Vagina (tissue), 2 donors: ENCODE measurements around the gene RNF112. TPM values are rescaled to one million over a fixed set of nuclear protein-coding genes. Genes with fewer than 3 reads are reported as not detected.

Experiments
- DNase-seq, 2 donors: peaks; one replicate each; pipeline ENCODE4 v3.0.0-alpha.2; 2017; ENCODE audit errors: extremely low spot score in 2 of 2
- H3K27ac ChIP-seq: fragments of 200-600 bp; sonication (generic); one replicate; pipeline ENCODE4 v1.5.1; 2019
- H3K27me3 ChIP-seq: fragments of 200-600 bp; sonication (generic); one replicate; pipeline ENCODE4 v1.5.1; 2019
- H3K36me3 ChIP-seq, 2 donors: fragments of 200-600 bp; sonication (generic); one replicate each; pipeline ENCODE4 v1.5.1; 2017 to 2019
- H3K4me1 ChIP-seq: fragments of 200-600 bp; sonication (generic); one replicate; pipeline ENCODE4 v1.5.1; 2019
- H3K4me3 ChIP-seq, 2 donors: fragments of 200-600 bp; sonication (generic); 1 replicate in 1 of 2; 2 replicates in 1 of 2; pipeline ENCODE4 v1.5.1; 2016 to 2019
- H3K9me3 ChIP-seq: fragments of 200-600 bp; sonication (generic); one replicate; pipeline ENCODE4 v1.5.1; 2019
- CTCF ChIP-seq, 3 experiments: fragments of 450-650 bp in 2 of 3; fragments of 200-600 bp in 1 of 3; sonication (generic) in 1 of 3; IDR thresholded peaks; one replicate each; pipeline ENCODE4 v1.5.1; 2017 to 2019; ENCODE audit warnings: antibody characterized with exemption in 3 of 3, mild to moderate bottlenecking in 2 of 3, moderate library complexity in 2 of 3
- POLR2A ChIP-seq, 2 donors: fragments of 450-650 bp; IDR thresholded peaks; one replicate each; pipeline ENCODE4 v1.6.1; 2017; ENCODE audit warnings: antibody characterized with exemption in 2 of 2, mild to moderate bottlenecking in 2 of 2, moderate library complexity in 2 of 2
- POLR2AphosphoS5 ChIP-seq, 2 donors: sonication (generic); formaldehyde crosslinking; IDR thresholded peaks; one replicate each; pipeline ENCODE4 v1.9.0; 2017; ENCODE audit warnings: antibody characterized with exemption in 2 of 2, mild to moderate bottlenecking in 2 of 2, low read depth in 1 of 2; ENCODE audit not compliant: insufficient read depth in 1 of 2
- intact Hi-C: fragments of 100-400 bp; cut with DNase I; formaldehyde crosslinking; loops from one replicate; pipeline ENCODE4 v1.15.1; 2023
- total RNA-seq: library from RNA; depleted of rRNA; stranded (reverse); fragments of >200 nt; gene quantifications from one replicate; pipeline ENCODE4 v1.2.3, GENCODE V29; 2016

Gene RNF112
- total RNA-seq, 1 donor from 2014 or later = 1.5 TPM

- peaks cover 11% of the 10 kb centered on the region for H3K4me1 ChIP-seq
- H3K36me3 ChIP-seq = no peaks in the 10 kb centered on the region
- no peaks in the 10 kb centered on the region for H3K9me3 ChIP-seq
- TF ChIP-seq POLR2A (IDR thresholded peaks at IDR 0.05) (no peak), CTCF (IDR thresholded peaks at IDR 0.05) (no peak), POLR2AphosphoS5 (IDR thresholded peaks at IDR 0.05; ENCODE audit: insufficient read depth in 1 of 2, low read depth in 1 of 2) (no peak)
- no peak for DNase-seq
- peak overlapping the region; percentile 68 to 87 for H3K4me3 ChIP-seq
- H3K27me3 ChIP-seq = no peaks in the 10 kb centered on the region
- intact Hi-C loops = loop anchor here (2.0 to 10.0 kb wide), 2 partner anchors 84 to 402 kb away; no protein-coding TSS in a partner anchor
- peak overlapping the region; percentile 88 for H3K27ac ChIP-seq
Measured at GRCh38 chr17:19363114-19363438, 48.0 kb upstream of the RNF112 start.

GRCh38 chr17:19363460-19364035 lies 47.5 kb upstream of the RNF112 start:
- Histone ChIP-seq H3K4me3 (no peak overlapping the region), H3K27me3 (no peaks in the 10 kb centered on the region), H3K27ac (peak overlapping the region; percentile 88), H3K36me3 (no peaks in the 10 kb centered on the region), H3K4me1 (peaks cover 11% of the 10 kb centered on the region), H3K9me3 (no peaks in the 10 kb centered on the region)
- no peak for TF ChIP-seq POLR2AphosphoS5 (IDR thresholded peaks at IDR 0.05; ENCODE audit: insufficient read depth in 1 of 2, low read depth in 1 of 2)
- TF ChIP-seq POLR2A (IDR thresholded peaks at IDR 0.05) = no peak
- no peak for TF ChIP-seq CTCF (IDR thresholded peaks at IDR 0.05)
- DNase-seq = no peak
- intact Hi-C loops = loop anchor here (2.0 to 10.0 kb wide), 2 partner anchors 83 to 401 kb away; no protein-coding TSS in a partner anchor

GRCh38 chr17:19364699-19365498 lies 46.1 kb upstream of the RNF112 start:
- Histone ChIP-seq H3K4me1 (peaks cover 12% of the 10 kb centered on the region), H3K27me3 (no peaks in the 10 kb centered on the region), H3K36me3 (no peaks in the 10 kb centered on the region), H3K9me3 (no peaks in the 10 kb centered on the region), H3K4me3 (no peak overlapping the region), H3K27ac (no peak overlapping the region)
- TF ChIP-seq POLR2AphosphoS5 (IDR thresholded peaks at IDR 0.05; ENCODE audit: insufficient read depth in 1 of 2, low read depth in 1 of 2) (no peak), POLR2A (IDR thresholded peaks at IDR 0.05) (no peak), CTCF (IDR thresholded peaks at IDR 0.05) (no peak)
- no peak for DNase-seq
- intact Hi-C loops = loop anchor here (10.0 kb wide), 1 partner anchor 400 kb away; no protein-coding TSS in a partner anchor

GRCh38 chr17:19365499-19365817 lies 45.6 kb upstream of the RNF112 start:
- intact Hi-C loops = loop anchor here (10.0 kb wide), 1 partner anchor 399 kb away; no protein-coding TSS in a partner anchor
- no peak overlapping the region for H3K4me3 ChIP-seq
- TF ChIP-seq CTCF (IDR thresholded peaks at IDR 0.05) (no peak), POLR2AphosphoS5 (IDR thresholded peaks at IDR 0.05; ENCODE audit: insufficient read depth in 1 of 2, low read depth in 1 of 2) (no peak)
- no peaks in the 10 kb centered on the region for H3K9me3 ChIP-seq
- no peaks in the 10 kb centered on the region for H3K36me3 ChIP-seq
- H3K4me1 ChIP-seq = peaks cover 17% of the 10 kb centered on the region
- H3K27ac ChIP-seq = no peak overlapping the region
- H3K27me3 ChIP-seq = no peaks in the 10 kb centered on the region
- DNase-seq = no peak
